Esophagus muscularis mucosa (tissue), 4 donors: ENCODE measurements around the gene ABCD4.

Source experiments
- CTCF ChIP-seq, 3 experiments: fragments of 200-600 bp in 2 of 3; fragments of 450-650 bp in 1 of 3; sonication (generic) in 2 of 3; IDR thresholded peaks; one replicate each; pipeline ENCODE4 v1.5.1; 2017 to 2019; ENCODE audit warnings: antibody characterized with exemption in 3 of 3, mild to moderate bottlenecking in 2 of 3, moderate library complexity in 1 of 3
- EP300 ChIP-seq: sonication (generic); formaldehyde crosslinking; IDR thresholded peaks from one replicate; pipeline ENCODE4 v1.6.1; 2017; ENCODE audit warnings: antibody characterized with exemption
- POLR2AphosphoS5 ChIP-seq, 2 donors: sonication (generic); formaldehyde crosslinking; IDR thresholded peaks; one replicate each; pipeline ENCODE4 v1.6.1; 2017; ENCODE audit warnings: antibody characterized with exemption in 2 of 2

- TF ChIP-seq EP300 = no peak
- no peak for TF ChIP-seq CTCF (IDR thresholded peaks at IDR 0.05)
- TF ChIP-seq POLR2AphosphoS5 (IDR thresholded peaks at IDR 0.05) = no peak
Measured at GRCh38 chr14:74350928-74351323, 48.2 kb upstream of the ABCD4 start.
